ENCODE measurements around the gene TTC9.

GRCh38 chr14:70595443-70596185 lies 46.1 kb upstream of the TTC9 start:
- TF ChIP-seq CTCF (IDR thresholded peaks at IDR 0.05) (no peak), EP300 (IDR thresholded peaks at IDR 0.05) (no peak)

All from upper lobe of left lung (tissue), 4 donors.